Measurements from ENCODE around the gene SEMA3G. TPM values are rescaled to one million over a fixed set of nuclear protein-coding genes. Genes with fewer than 3 reads are reported as not detected.

SEMA3G gene
- total and polyA plus RNA-seq, 4 donors: 5.1 to 30.8 (median 14.9) TPM

DNA sequence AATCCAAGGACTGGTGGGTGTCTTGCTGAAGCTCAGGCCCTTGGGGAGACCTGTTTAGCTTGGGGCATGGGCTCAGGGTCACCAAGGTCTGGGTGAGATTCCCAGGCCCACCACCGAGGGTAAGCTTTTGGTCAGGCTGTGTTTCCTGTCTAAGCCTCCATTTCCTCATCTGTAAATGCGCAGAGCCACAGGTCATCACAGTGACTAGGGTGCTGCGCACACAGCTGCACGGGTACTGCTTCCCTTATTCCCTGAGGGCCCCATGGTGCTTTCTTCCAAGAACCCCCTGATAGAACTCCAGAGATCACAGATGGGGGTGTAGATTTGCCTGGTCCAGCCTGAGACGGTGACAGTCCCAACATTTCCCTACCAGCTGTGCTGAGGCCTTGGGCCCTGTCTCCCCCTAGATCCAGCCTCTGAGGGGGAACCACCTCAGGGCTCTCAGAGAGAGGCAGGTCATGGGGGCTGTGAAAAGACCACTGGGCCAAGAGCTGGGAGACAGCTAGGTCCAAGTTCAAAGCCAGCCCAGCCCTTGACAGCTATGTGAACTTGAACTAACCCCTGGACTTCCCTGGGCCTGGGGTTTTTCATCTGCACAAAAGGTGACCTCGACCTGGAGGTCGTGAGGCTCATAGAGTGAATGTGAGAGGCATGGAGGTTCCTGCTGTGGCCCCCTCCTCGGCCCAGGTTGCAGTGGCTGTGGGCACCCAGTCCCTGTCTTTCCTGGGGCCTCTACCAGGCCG is 60.7 kb downstream of the SEMA3G start:
- Histone ChIP-seq H3K9me3 (ENCODE audit: control insufficient read depth in 4 of 4, insufficient read depth in 3 of 4, low read length in 3 of 4) (no peaks in the 10 kb centered on the region), H3K27me3 (ENCODE audit: control insufficient read depth in 3 of 3, insufficient read depth in 3 of 3, low read length in 2 of 3) (no peaks in the 10 kb centered on the region), H3K27ac (ENCODE audit: low read depth in 1 of 2, low read length in 1 of 2) (no peak overlapping the region), H3K4me3 (no peak overlapping the region), H3K4me1 (ENCODE audit: control insufficient read depth in 5 of 5, insufficient read depth in 5 of 5, low read length in 5 of 5) (peaks cover 0 to 10% (median 0%) of the 10 kb centered on the region in 5 donors), H3K9ac (ENCODE audit: insufficient read depth in 1 of 2, low read length in 2 of 2) (no peak overlapping the region), H3K36me3 (ENCODE audit: control insufficient read depth in 4 of 4, insufficient read depth in 4 of 4, low read length in 4 of 4) (peaks cover 0 to 8% (median 0%) of the 10 kb centered on the region in 4 donors)
- ATAC-seq (ENCODE audit: insufficient read depth, low FRiP score): no peak
- 68 to 73% methylated on average over 9 of the region's 9 CpGs for WGBS, 2 donors
- DNase-seq: no peak
- no peak for TF ChIP-seq CTCF (IDR thresholded peaks at IDR 0.05; ENCODE audit: control extremely low read depth, extremely low read depth)

- peaks cover 0 to 10% (median 0%) of the 10 kb centered on the region in 5 donors for H3K4me1 ChIP-seq (ENCODE audit: control insufficient read depth in 5 of 5, insufficient read depth in 5 of 5, low read length in 5 of 5)
- no peak overlapping the region for H3K4me3 ChIP-seq
- no peaks in the 10 kb centered on the region for H3K9me3 ChIP-seq (ENCODE audit: control insufficient read depth in 4 of 4, insufficient read depth in 3 of 4, low read length in 3 of 4)
- no peak for ATAC-seq (ENCODE audit: insufficient read depth, low FRiP score)
- no peak for TF ChIP-seq CTCF (IDR thresholded peaks at IDR 0.05; ENCODE audit: control extremely low read depth, extremely low read depth)
- no peak overlapping the region for H3K27ac ChIP-seq (ENCODE audit: low read depth in 1 of 2, low read length in 1 of 2)
- H3K36me3 ChIP-seq (ENCODE audit: control insufficient read depth in 4 of 4, insufficient read depth in 4 of 4, low read length in 4 of 4): peaks cover 0 to 3% (median 0%) of the 10 kb centered on the region in 4 donors
- no peaks in the 10 kb centered on the region for H3K27me3 ChIP-seq (ENCODE audit: control insufficient read depth in 3 of 3, insufficient read depth in 3 of 3, low read length in 2 of 3)
- no peak overlapping the region for H3K9ac ChIP-seq (ENCODE audit: insufficient read depth in 1 of 2, low read length in 2 of 2)
- DNase-seq: no peak
- 92 to 96% methylated on average over 14 of the region's 14 CpGs for WGBS, 2 donors
These were observed 61.5 kb downstream of the SEMA3G start for GRCh38 chr3:52383446-52383845.

Other genes with a start within 250 kb of the SEMA3G start
- gene ALAS1, start 246.9 kb downstream of the SEMA3G start, total RNA-seq: 10 to 100 TPM; 38.7 to 85.1 TPM
- 10 to 100 TPM; 56.8 to 57.6 TPM for gene ALAS1, start 246.9 kb downstream of the SEMA3G start, polyA plus RNA-seq
- gene TLR9, start 219.5 kb downstream of the SEMA3G start, total RNA-seq: 1 to 10 TPM in 1 of 2 donors, under 1 TPM in 1; 0.20 to 1.1 TPM
- gene TLR9, start 219.5 kb downstream of the SEMA3G start, polyA plus RNA-seq: under 1 TPM; 0.37 TPM
- gene TWF2, start 205.9 kb downstream of the SEMA3G start, total RNA-seq: 10 to 100 TPM; 25.7 to 90.3 TPM
- gene TWF2, start 205.9 kb downstream of the SEMA3G start, polyA plus RNA-seq: 100 to 1,000 TPM in 1 of 2 donors, 10 to 100 TPM in 1; 31.1 to 104 TPM
- 10 to 100 TPM; 18.2 to 45.0 TPM for gene PPM1M, start 199.3 kb downstream of the SEMA3G start, total RNA-seq
- gene PPM1M, start 199.3 kb downstream of the SEMA3G start, polyA plus RNA-seq: 10 to 100 TPM; 25.0 to 53.6 TPM
- gene WDR82, start 166.5 kb downstream of the SEMA3G start, total RNA-seq: 10 to 100 TPM; 61.0 to 72.8 TPM
- 10 to 100 TPM; 19.4 to 41.2 TPM for gene WDR82, start 166.5 kb downstream of the SEMA3G start, polyA plus RNA-seq
- 10 to 100 TPM in 1 of 2 donors, 1 to 10 TPM in 1; 8.7 to 22.3 TPM for gene GLYCTK, start 157.3 kb downstream of the SEMA3G start, total RNA-seq
- 10 to 100 TPM; 12.4 to 14.0 TPM for gene GLYCTK, start 157.3 kb downstream of the SEMA3G start, polyA plus RNA-seq
- gene DNAH1, start 128.8 kb downstream of the SEMA3G start, total RNA-seq: 10 to 100 TPM; 14.5 to 21.5 TPM
- 1 to 10 TPM; 6.1 to 8.3 TPM for gene DNAH1, start 128.8 kb downstream of the SEMA3G start, polyA plus RNA-seq
- gene BAP1, start 35.1 kb downstream of the SEMA3G start, total RNA-seq: 10 to 100 TPM; 39.9 to 76.4 TPM
- 10 to 100 TPM; 57.0 to 57.4 TPM for gene BAP1, start 35.1 kb downstream of the SEMA3G start, polyA plus RNA-seq
- gene PHF7, start 34.4 kb downstream of the SEMA3G start, total RNA-seq: 1 to 10 TPM; 6.5 to 7.1 TPM
- 1 to 10 TPM; 3.9 to 5.4 TPM for gene PHF7, start 34.4 kb downstream of the SEMA3G start, polyA plus RNA-seq
- gene TNNC1, start 8.9 kb upstream of the SEMA3G start, total RNA-seq: 10 to 100 TPM; 31.3 to 35.6 TPM
- 100 to 1,000 TPM in 1 of 2 donors, 10 to 100 TPM in 1; 17.3 to 250 TPM for gene TNNC1, start 8.9 kb upstream of the SEMA3G start, polyA plus RNA-seq
- 100 to 1,000 TPM in 1 of 2 donors, 10 to 100 TPM in 1; 80.0 to 127 TPM for gene NISCH, start 10.5 kb upstream of the SEMA3G start, total RNA-seq
- 10 to 100 TPM; 37.8 to 47.3 TPM for gene NISCH, start 10.5 kb upstream of the SEMA3G start, polyA plus RNA-seq
- 100 to 1,000 TPM in 1 of 2 donors, 10 to 100 TPM in 1; 53.1 to 205 TPM for gene STAB1, start 50.2 kb upstream of the SEMA3G start, total RNA-seq
- 100 to 1,000 TPM; 182 to 220 TPM for gene STAB1, start 50.2 kb upstream of the SEMA3G start, polyA plus RNA-seq
- 10 to 100 TPM; 32.7 to 85.6 TPM for gene NT5DC2, start 88.8 kb upstream of the SEMA3G start, total RNA-seq
- gene NT5DC2, start 88.8 kb upstream of the SEMA3G start, polyA plus RNA-seq: 10 to 100 TPM; 50.0 to 52.5 TPM
- gene UQCC5, start 91.5 kb upstream of the SEMA3G start, total RNA-seq: 10 to 100 TPM in 1 of 2 donors, 1 to 10 TPM in 1; 3.1 to 32.0 TPM
- gene UQCC5, start 91.5 kb upstream of the SEMA3G start, polyA plus RNA-seq: 100 to 1,000 TPM in 1 of 2 donors, 10 to 100 TPM in 1; 19.7 to 104 TPM
- gene PBRM1, start 240.8 kb upstream of the SEMA3G start, total RNA-seq: 10 to 100 TPM; 63.8 to 92.8 TPM
- gene PBRM1, start 240.8 kb upstream of the SEMA3G start, polyA plus RNA-seq: 10 to 100 TPM in 1 of 2 donors, 1 to 10 TPM in 1; 9.8 to 17.6 TPM
- 10 to 100 TPM; 57.5 to 84.6 TPM for gene GNL3, start 240.9 kb upstream of the SEMA3G start, total RNA-seq
- 10 to 100 TPM; 71.3 to 73.4 TPM for gene GNL3, start 240.9 kb upstream of the SEMA3G start, polyA plus RNA-seq